T-cell (primary cell): ENCODE measurements around the gene STARD13. TPM values are rescaled to one million over a fixed set of nuclear protein-coding genes. Genes with fewer than 3 reads are reported as not detected.

Experiments
- ATAC-seq, 4 experiments: fragments of 200-7000 bp in 3 of 4; fragments of 150-1000 bp in 1 of 4; cut with Tn5 transposase; replicated peaks in 1 of 4; 1 replicate in 3 of 4; 2 replicates in 1 of 4; pipeline ENCODE4 v1.10.0; 2021; ENCODE audit warnings: moderate library complexity in 3 of 4, mild to moderate bottlenecking in 2 of 4, moderate number of reproducible peaks in 1 of 4
- CTCF ChIA-PET, 2 donors: fragments of 300-600 bp; sonication (Branson Sonifier 250); formaldehyde crosslinking; loops; one replicate each; lab custom pipeline; 2022; ENCODE audit warnings: antibody characterized with exemption in 2 of 2; lab: Charles Lee
- POLR2A ChIA-PET, 2 donors: fragments of 300-600 bp; sonication (Branson Sonifier 250); formaldehyde crosslinking; loops; one replicate each; lab custom pipeline; 2022; ENCODE audit warnings: antibody characterized with exemption in 2 of 2; lab: Charles Lee
- DNase-seq, 35 experiments: peaks; one replicate each; pipeline versions ENCODE4 v3.0.0 to v3.0.0-alpha.2; 2013 to 2023
- H3K27ac ChIP-seq: one replicate; pipeline ENCODE4 v1.5.1; 2013; ENCODE audit warnings: low read length
- H3K27me3 ChIP-seq, 2 experiments: replicated peaks in 1 of 2; 1 replicate in 1 of 2; 2 replicates in 1 of 2; pipeline versions ENCODE4 v1.6.1 to v1.7.0; 2013; ENCODE audit warnings: low read length in 1 of 2, mixed read lengths in 1 of 2; ENCODE audit not compliant: control insufficient read depth in 2 of 2, insufficient read depth in 2 of 2; ENCODE audit errors: extremely low read depth in 1 of 2
- H3K36me3 ChIP-seq, 2 donors: 1 replicate in 1 of 2; 2 replicates in 1 of 2; pipeline versions ENCODE4 v1.6.1 to v1.7.0; 2013; ENCODE audit warnings: low read length in 1 of 2; ENCODE audit not compliant: control insufficient read depth in 2 of 2, insufficient read depth in 1 of 2; ENCODE audit errors: extremely low read depth in 1 of 2
- H3K4me1 ChIP-seq, 2 experiments: 1 replicate in 1 of 2; 2 replicates in 1 of 2; pipeline versions ENCODE4 v1.6.1 to v1.7.0; 2013; ENCODE audit warnings: low read length in 2 of 2, mixed read lengths in 1 of 2; ENCODE audit not compliant: insufficient read depth in 2 of 2, control insufficient read depth in 1 of 2; ENCODE audit errors: extremely low read depth in 1 of 2
- H3K4me3 ChIP-seq, 2 donors: 1 replicate in 1 of 2; 2 replicates in 1 of 2; pipeline versions ENCODE4 v1.5.1 to v1.7.0; 2013; ENCODE audit warnings: mild to moderate bottlenecking in 2 of 2, low read length in 1 of 2, moderate library complexity in 1 of 2; ENCODE audit not compliant: control insufficient read depth in 1 of 2; ENCODE audit errors: extremely low read depth in 1 of 2
- H3K9me3 ChIP-seq: 2 replicates; pipeline ENCODE4 v1.7.0; 2013
- H3K27ac Mint-ChIP-seq, 2 donors: one replicate each; pipeline ENCODE4 v1.8.0; 2020 to 2021; ENCODE audit warnings: mild to moderate bottlenecking in 2 of 2, mixed read lengths in 2 of 2
- H3K27me3 Mint-ChIP-seq, 2 donors: one replicate each; pipeline ENCODE4 v1.8.0; 2021 to 2022; ENCODE audit warnings: mixed read lengths in 2 of 2
- H3K36me3 Mint-ChIP-seq: one replicate; pipeline ENCODE4 v1.8.0; 2021; ENCODE audit warnings: mixed read lengths
- H3K4me1 Mint-ChIP-seq, 3 donors: one replicate each; pipeline ENCODE4 v1.8.0; 2020 to 2022; ENCODE audit warnings: mixed read lengths in 3 of 3, mild to moderate bottlenecking in 1 of 3
- H3K4me3 Mint-ChIP-seq, 3 donors: one replicate each; pipeline ENCODE4 v1.8.0; 2020 to 2022; ENCODE audit warnings: mild to moderate bottlenecking in 3 of 3, mixed read lengths in 3 of 3, moderate library complexity in 3 of 3
- H3K9me3 Mint-ChIP-seq, 3 donors: one replicate each; pipeline ENCODE4 v1.8.0; 2020 to 2022; ENCODE audit warnings: mixed read lengths in 3 of 3
- WGBS: methylation state at CpG from one replicate; pipeline ENCODE4 v1.1.5; 2013; ENCODE audit warnings: missing lambda C conversion rate; ENCODE audit not compliant: insufficient coverage; 5-methylcytosine and 5-hydroxymethylcytosine counted together
- total RNA-seq, 35 experiments: library from RNA in 6 of 35; stranded (reverse) in 6 of 35; fragments of 120-200 nt in 1 of 35; gene quantifications; one replicate each; pipeline versions ENCODE4 v1.2.1 to v1.2.4 and lab custom pipeline; 2013 to 2026

STARD13 gene
- total RNA-seq, 5 donors from 2014 or later (not counting 1 experiment from before 2014, with no cell fraction given), result 0.39 to 0.53 (median 0.44) TPM; not detected in 2

DNA sequence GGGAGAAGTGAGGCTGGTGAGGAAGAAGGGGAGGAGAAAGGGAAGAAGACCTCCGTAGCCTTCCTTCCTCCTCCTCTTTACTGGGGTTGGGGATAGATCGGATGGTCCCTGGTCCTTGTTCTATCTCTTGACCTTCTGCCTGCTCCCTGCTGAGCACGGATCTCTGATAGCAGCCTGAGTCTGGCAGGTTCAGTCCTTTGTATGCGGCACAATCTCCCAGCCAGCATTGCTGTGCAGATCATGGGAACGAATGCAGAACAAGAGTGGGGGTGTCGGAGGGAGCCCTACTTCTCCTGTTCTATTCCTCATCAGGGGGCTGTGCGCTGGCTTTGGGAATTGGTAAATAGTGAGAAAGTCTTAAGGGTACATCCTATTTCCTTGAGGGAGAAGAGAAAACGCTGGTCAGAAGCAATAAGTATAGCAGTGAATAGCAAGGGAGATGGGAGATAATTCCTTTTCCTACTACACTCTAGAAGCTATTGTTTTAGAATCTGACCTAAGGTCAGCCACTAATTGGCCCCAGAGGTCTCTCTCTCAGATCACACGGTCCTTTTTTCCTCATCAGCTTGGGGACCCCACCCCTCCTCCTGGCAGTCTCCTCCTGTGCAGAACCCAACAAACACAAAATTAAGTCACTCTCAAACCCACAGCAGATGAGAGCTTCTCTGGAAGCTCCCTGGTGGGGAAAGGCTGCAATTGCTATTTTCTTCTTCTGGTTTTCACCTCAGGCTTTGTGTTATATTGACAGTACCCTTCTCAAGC, 228.4 kb downstream of the STARD13 start:
- Histone ChIP-seq H3K4me3 (no peak overlapping the region), H3K9me3 (no peaks in the 10 kb centered on the region), H3K27me3 (peaks cover 0 to 6% of the 10 kb centered on the region in 2 experiments), H3K36me3 (no peaks in the 10 kb centered on the region), H3K4me1 (no peaks in the 10 kb centered on the region), H3K27ac (no peak overlapping the region)
- POLR2A ChIA-PET, result no interaction called here
- ATAC-seq (no peak), DNase-seq (no peak)
- peaks cover 0 to 3% of the 10 kb centered on the region in 2 donors for H3K27me3 Mint-ChIP-seq
- H3K9me3 Mint-ChIP-seq, result no peaks in the 10 kb centered on the region
- H3K27ac Mint-ChIP-seq, result no peak overlapping the region
- CTCF ChIA-PET, result no interaction called here
- H3K4me3 Mint-ChIP-seq, result no peak overlapping the region
- WGBS, result 53% methylated on average over 2 of the region's 9 CpGs
- no peaks in the 10 kb centered on the region for H3K4me1 Mint-ChIP-seq
- no peaks in the 10 kb centered on the region for H3K36me3 Mint-ChIP-seq

DNA sequence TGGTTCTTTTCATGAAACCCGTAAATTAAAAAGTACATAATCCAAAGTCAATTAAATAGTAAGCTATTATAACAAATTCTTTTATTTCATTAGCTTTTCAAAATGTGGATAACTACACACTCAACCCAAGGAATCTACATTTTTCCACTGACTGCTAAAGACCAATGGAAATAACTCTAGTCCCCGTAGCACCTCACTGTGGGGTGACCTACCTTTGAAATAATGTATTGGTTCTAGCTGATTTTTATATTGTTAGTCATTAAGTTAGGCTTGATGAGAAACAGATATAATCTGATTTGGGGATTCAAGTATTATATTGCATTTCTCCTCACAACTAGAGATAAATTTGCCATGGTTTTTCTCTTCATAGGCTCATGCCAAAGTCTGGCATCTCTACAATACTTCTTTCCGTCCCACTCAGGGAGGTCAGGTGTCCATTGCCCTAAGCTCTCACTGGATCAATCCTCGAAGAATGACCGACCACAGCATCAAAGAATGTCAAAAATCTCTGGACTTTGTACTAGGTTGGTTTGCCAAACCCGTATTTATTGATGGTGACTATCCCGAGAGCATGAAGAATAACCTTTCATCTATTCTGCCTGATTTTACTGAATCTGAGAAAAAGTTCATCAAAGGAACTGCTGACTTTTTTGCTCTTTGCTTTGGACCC, 232.0 kb downstream of the STARD13 start:
- H3K27ac ChIP-seq, result no peak overlapping the region
- H3K4me3 ChIP-seq, result no peak overlapping the region
- H3K4me1 ChIP-seq, result no peaks in the 10 kb centered on the region
- no peaks in the 10 kb centered on the region for H3K9me3 ChIP-seq
- H3K36me3 ChIP-seq, result no peaks in the 10 kb centered on the region
- H3K27me3 ChIP-seq, result no peaks in the 10 kb centered on the region
- no peaks in the 10 kb centered on the region for H3K36me3 Mint-ChIP-seq
- no peak overlapping the region for H3K27ac Mint-ChIP-seq
- no peaks in the 10 kb centered on the region for H3K4me1 Mint-ChIP-seq
- ChIA-PET POLR2A (no interaction called here), CTCF (no interaction called here)
- DNase-seq (no peak), ATAC-seq (no peak)
- H3K27me3 Mint-ChIP-seq, result peaks cover 7 to 21% of the 10 kb centered on the region in 2 donors
- no peak overlapping the region for H3K4me3 Mint-ChIP-seq
- 83% methylated on average over 4 of the region's 7 CpGs for WGBS
- no peaks in the 10 kb centered on the region for H3K9me3 Mint-ChIP-seq
